GM12874 (cell line): ENCODE data around the gene MINK1.

ENCODE experiments used
- CTCF ChIP-seq: IDR thresholded peaks from 2 replicates; pipeline ENCODE4 v1.5.1; 2011; ENCODE audit warnings: low read depth, mild to moderate bottlenecking, control low read depth, low read length, moderate library complexity; ENCODE audit not compliant: insufficient read depth

Gene MINK1

GRCh38 chr17:4900231-4901107 lies 67.3 kb downstream of the MINK1 start:
- TF ChIP-seq CTCF, result no peak

- TF ChIP-seq CTCF, result no peak
These were observed 68.0 kb downstream of the MINK1 start for GRCh38 chr17:4901108-4901647.

- no peak for TF ChIP-seq CTCF
These were observed 68.7 kb downstream of the MINK1 start for GRCh38 chr17:4901648-4902344.

GRCh38 chr17:4902540-4902939 lies 69.4 kb downstream of the MINK1 start:
- no peak for TF ChIP-seq CTCF

GRCh38 chr17:4903051-4903818 lies 70.1 kb downstream of the MINK1 start, which contains the start of gene CHRNE:
CHRNE (minus strand) TSS chr17:4903098; CDS start chr17:4903063, 35 bp downstream.
- peak; percentile 80 for TF ChIP-seq CTCF

- no peak for TF ChIP-seq CTCF
These were observed 75.2 kb downstream of the MINK1 start for GRCh38 chr17:4908301-4908700.
